B cell (primary cell): ENCODE measurements around the gene DDX39B. TPM values are rescaled to one million over a fixed set of nuclear protein-coding genes. Genes with fewer than 3 reads are reported as not detected.
"Not testable (repeated sequence)": the region's sequence is repeated elsewhere in the genome, so short reads cannot be mapped to it uniquely, and the experiment has no call there.

Experiments
- ATAC-seq: fragments of 200-7000 bp; cut with Tn5 transposase; one replicate; pipeline ENCODE4 v1.10.0; 2021; ENCODE audit warnings: low read depth, mild to moderate bottlenecking, moderate number of reproducible peaks, moderate library complexity
- CTCF ChIA-PET: fragments of 350-600 bp; sonication (Branson Sonifier 250); formaldehyde crosslinking; loops from one replicate; lab custom pipeline; 2021; ENCODE audit warnings: antibody characterized with exemption, inconsistent platforms; lab: Charles Lee
- POLR2A ChIA-PET: fragments of 350-600 bp; sonication (Branson Sonifier 250); formaldehyde crosslinking; loops from one replicate; lab custom pipeline; 2021; ENCODE audit warnings: antibody characterized with exemption; lab: Charles Lee
- DNase-seq: peaks from one replicate; pipeline ENCODE4 v3.0.0; 2013
- H2AFZ ChIP-seq: 2 replicates; pipeline ENCODE4 v1.6.1; 2012; ENCODE audit warnings: mild to moderate bottlenecking, low read depth, low read length; ENCODE audit not compliant: insufficient read depth, poor library complexity, severe bottlenecking
- H3K27ac ChIP-seq, 2 donors: 1 replicate in 1 of 2; 2 replicates in 1 of 2; pipeline ENCODE4 v1.5.1; 2012 to 2013; ENCODE audit warnings: low read length in 2 of 2, mild to moderate bottlenecking in 2 of 2, moderate library complexity in 1 of 2
- H3K27me3 ChIP-seq, 4 experiments: fragments of 200-600 bp in 1 of 4; sonication (generic) in 1 of 4; replicated peaks in 1 of 4; 1 replicate in 2 of 4; 2 replicates in 2 of 4; pipeline versions ENCODE4 v1.6.1 to v1.7.0; 2013 to 2016; ENCODE audit warnings: low read length in 3 of 4, mild to moderate bottlenecking in 2 of 4, mixed read lengths in 1 of 4, moderate library complexity in 1 of 4; ENCODE audit not compliant: insufficient read depth in 4 of 4, control insufficient read depth in 3 of 4; ENCODE audit errors: control extremely low read depth in 1 of 4
- H3K36me3 ChIP-seq, 2 experiments: replicated peaks in 1 of 2; 1 replicate in 1 of 2; 2 replicates in 1 of 2; pipeline versions ENCODE4 v1.6.1 to v1.7.1; 2013; ENCODE audit warnings: low read length in 1 of 2; ENCODE audit not compliant: insufficient read depth in 2 of 2, control insufficient read depth in 1 of 2; ENCODE audit errors: control extremely low read depth in 1 of 2, extremely low read depth in 1 of 2
- H3K4me1 ChIP-seq, 2 donors: fragments of 200-600 bp in 1 of 2; sonication (generic) in 1 of 2; 1 replicate in 1 of 2; 2 replicates in 1 of 2; pipeline versions ENCODE4 v1.5.1 to v1.6.1; 2013 to 2017; ENCODE audit warnings: low read length in 2 of 2; ENCODE audit not compliant: control insufficient read depth in 2 of 2, insufficient read depth in 2 of 2
- H3K4me2 ChIP-seq: replicated peaks from 2 replicates; pipeline ENCODE3; 2012; ENCODE audit warnings: mild to moderate bottlenecking, low read depth, low read length; ENCODE audit not compliant: poor library complexity, severe bottlenecking
- H3K4me3 ChIP-seq, 5 experiments: fragments of 200-600 bp in 1 of 5; sonication (generic) in 1 of 5; 1 replicate in 3 of 5; 2 replicates in 2 of 5; pipeline versions ENCODE4 v1.5.1 to v1.7.0; 2011 to 2016; ENCODE audit warnings: low read length in 4 of 5, mild to moderate bottlenecking in 4 of 5, low read depth in 2 of 5, control low read depth in 1 of 5, moderate library complexity in 1 of 5; ENCODE audit not compliant: insufficient read depth in 1 of 5; ENCODE audit errors: control extremely low read depth in 1 of 5, extremely low read depth in 1 of 5
- H3K79me2 ChIP-seq: fragments of 200-600 bp; sonication (generic); one replicate; pipeline ENCODE4 v1.6.0; 2016; ENCODE audit warnings: low read length; ENCODE audit not compliant: control insufficient read depth, insufficient read depth
- H3K9ac ChIP-seq: fragments of 200-600 bp; sonication (generic); 2 replicates; pipeline ENCODE4 v1.6.1; 2017; ENCODE audit warnings: mild to moderate bottlenecking, low read length, moderate library complexity
- H3K9me3 ChIP-seq, 3 donors: one replicate each; pipeline versions ENCODE4 v1.6.1 to v1.7.1; 2013; ENCODE audit warnings: low read length in 2 of 3; ENCODE audit not compliant: control insufficient read depth in 2 of 3, insufficient read depth in 1 of 3; ENCODE audit errors: control extremely low read depth in 1 of 3
- H4K20me1 ChIP-seq: 2 replicates; pipeline ENCODE4 v1.6.0; 2012; ENCODE audit warnings: mild to moderate bottlenecking, low read length; ENCODE audit not compliant: insufficient read depth, control insufficient read depth, poor library complexity, severe bottlenecking
- H3K27ac Mint-ChIP-seq: one replicate; pipeline ENCODE4 v1.8.0; 2021; ENCODE audit warnings: mixed read lengths
- H3K27me3 Mint-ChIP-seq: one replicate; pipeline ENCODE4 v1.8.0; 2021; ENCODE audit warnings: mixed read lengths
- H3K4me1 Mint-ChIP-seq: one replicate; pipeline ENCODE4 v1.8.0; 2021; ENCODE audit warnings: mixed read lengths
- H3K4me3 Mint-ChIP-seq: one replicate; pipeline ENCODE4 v1.8.0; 2021; ENCODE audit warnings: mixed read lengths
- H3K9me3 Mint-ChIP-seq: one replicate; pipeline ENCODE4 v1.8.0; 2022; ENCODE audit warnings: mixed read lengths; ENCODE audit not compliant: insufficient read depth
- EZH2 ChIP-seq: IDR thresholded peaks from 2 replicates; pipeline ENCODE4 v1.6.1; 2012; ENCODE audit warnings: borderline replicate concordance, low read depth, mild to moderate bottlenecking, moderate library complexity, low read length; ENCODE audit not compliant: insufficient read depth, poor library complexity, severe bottlenecking
- WGBS: methylation state at CpG from one replicate; pipeline ENCODE4 v1.1.5; 2013; ENCODE audit warnings: missing lambda C conversion rate; ENCODE audit not compliant: insufficient coverage; 5-methylcytosine and 5-hydroxymethylcytosine counted together
- intact Hi-C: fragments of 100-400 bp; cut with micrococcal nuclease; formaldehyde crosslinking; loops from one replicate; pipeline ENCODE4 v1.10.0; 2022
- polyA plus RNA-seq: library from polyadenylated mRNA; depleted of rRNA; stranded (reverse); fragments of >200 nt; gene quantifications from 2 replicates; pipeline ENCODE4 v1.2.3, GENCODE V29; 2012
- total RNA-seq, 2 donors: library from RNA; stranded (reverse); fragments of 120-200 nt in 1 of 2; gene quantifications; 1 replicate in 1 of 2; 2 replicates in 1 of 2; pipeline versions ENCODE4 v1.2.3 to v1.2.4, GENCODE V29; 2013 to 2022
- TF ChIP-seq, protein P1 (sequence below): fragments of 200-600 bp; IDR thresholded peaks from one replicate; pipeline ENCODE4 v1.8.0; 2022; ENCODE audit warnings: antibody characterized with exemption, mild to moderate bottlenecking

The DDX39B gene
- total and polyA plus RNA-seq, 2 donors (not counting 1 experiment from before 2014, with no cell fraction given), result 576 to 838 TPM

DNA sequence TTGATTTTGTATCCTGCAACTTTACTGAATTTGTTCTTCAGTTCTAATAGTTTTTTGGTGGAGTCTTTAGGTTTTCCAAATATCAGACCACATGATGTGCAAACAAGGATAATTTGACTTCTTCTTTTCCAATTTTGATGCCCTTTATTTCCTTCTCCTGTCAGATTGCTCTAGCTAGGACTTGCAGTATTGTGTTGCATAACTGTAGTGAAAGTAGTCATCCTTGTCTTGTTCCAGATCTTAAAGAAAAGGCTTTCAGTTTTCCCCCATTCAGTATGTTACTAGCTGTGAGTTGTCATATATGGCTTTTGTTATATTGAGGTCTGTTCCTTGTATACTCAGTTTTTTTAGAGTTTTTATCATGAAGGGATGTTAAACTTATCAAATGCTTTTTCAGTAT lies 39.2 kb downstream of the DDX39B start:
- H3K9me3 Mint-ChIP-seq, result no peaks in the 10 kb centered on the region
- no peak for DNase-seq
- Histone ChIP-seq H3K79me2 (peaks cover 86% of the 10 kb centered on the region), H3K27me3 (no peaks in the 10 kb centered on the region), H3K9ac (no peak overlapping the region), H3K36me3 (peaks cover 0 to 23% of the 10 kb centered on the region in 2 experiments), H3K9me3 (no peaks in the 10 kb centered on the region), H3K27ac (no peak overlapping the region), H3K4me2 (no peak overlapping the region), H3K4me1 (peaks cover 10 to 12% of the 10 kb centered on the region in 2 donors), H4K20me1 (peaks cover 79% of the 10 kb centered on the region), H2AFZ (no peak overlapping the region), H3K4me3 (no peak overlapping the region)
- POLR2A ChIA-PET, result no interaction called here
- TF ChIP-seq EZH2, result no peak
- TF ChIP-seq, protein P1, sequence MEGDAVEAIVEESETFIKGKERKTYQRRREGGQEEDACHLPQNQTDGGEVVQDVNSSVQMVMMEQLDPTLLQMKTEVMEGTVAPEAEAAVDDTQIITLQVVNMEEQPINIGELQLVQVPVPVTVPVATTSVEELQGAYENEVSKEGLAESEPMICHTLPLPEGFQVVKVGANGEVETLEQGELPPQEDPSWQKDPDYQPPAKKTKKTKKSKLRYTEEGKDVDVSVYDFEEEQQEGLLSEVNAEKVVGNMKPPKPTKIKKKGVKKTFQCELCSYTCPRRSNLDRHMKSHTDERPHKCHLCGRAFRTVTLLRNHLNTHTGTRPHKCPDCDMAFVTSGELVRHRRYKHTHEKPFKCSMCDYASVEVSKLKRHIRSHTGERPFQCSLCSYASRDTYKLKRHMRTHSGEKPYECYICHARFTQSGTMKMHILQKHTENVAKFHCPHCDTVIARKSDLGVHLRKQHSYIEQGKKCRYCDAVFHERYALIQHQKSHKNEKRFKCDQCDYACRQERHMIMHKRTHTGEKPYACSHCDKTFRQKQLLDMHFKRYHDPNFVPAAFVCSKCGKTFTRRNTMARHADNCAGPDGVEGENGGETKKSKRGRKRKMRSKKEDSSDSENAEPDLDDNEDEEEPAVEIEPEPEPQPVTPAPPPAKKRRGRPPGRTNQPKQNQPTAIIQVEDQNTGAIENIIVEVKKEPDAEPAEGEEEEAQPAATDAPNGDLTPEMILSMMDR, result no peak
- CTCF ChIA-PET, result interaction anchor here (1.2 kb wide), 1 partner anchor 10 kb away, joined by 3 read pairs; no protein-coding TSS in a partner anchor
- H3K4me3 Mint-ChIP-seq, result no peak overlapping the region
- ATAC-seq, result no peak
- intact Hi-C loops, result no loop called here
- H3K4me1 Mint-ChIP-seq, result peaks cover 49% of the 10 kb centered on the region
- no peak overlapping the region for H3K27ac Mint-ChIP-seq
- no peaks in the 10 kb centered on the region for H3K27me3 Mint-ChIP-seq

DNA sequence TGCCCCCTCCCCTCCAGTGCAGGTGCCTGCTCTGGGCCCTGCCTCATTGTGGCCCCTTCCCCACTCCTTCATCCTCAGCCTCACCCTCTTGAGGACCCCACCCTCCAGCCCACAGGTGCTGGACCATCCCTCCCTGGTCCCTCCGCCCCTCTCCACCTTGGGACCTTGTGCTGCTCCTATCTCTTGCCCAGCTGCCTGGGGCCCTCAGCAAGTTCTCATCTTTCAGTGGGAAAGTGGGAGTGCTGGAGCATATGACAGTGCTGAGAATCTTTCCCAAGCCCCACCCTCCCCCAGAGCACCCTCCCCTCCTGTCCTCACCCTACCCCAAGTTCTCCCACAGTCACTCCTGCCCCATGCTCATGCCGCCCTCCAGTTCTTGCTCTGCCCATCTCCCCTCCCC lies 42.2 kb downstream of the DDX39B start:
- CTCF ChIA-PET, H2AFZ ChIP-seq, DNase-seq, H3K9me3 ChIP-seq, H3K36me3 ChIP-seq, H3K4me3 ChIP-seq, H3K9ac ChIP-seq, POLR2A ChIA-PET, H3K9me3 Mint-ChIP-seq, H3K27me3 ChIP-seq, H3K4me2 ChIP-seq, H3K27ac Mint-ChIP-seq, H3K27me3 Mint-ChIP-seq, H3K27ac ChIP-seq, ATAC-seq: not testable (repeated sequence)
- H3K4me3 Mint-ChIP-seq, result peak overlapping the region; percentile 83
- peaks cover 33 to 37% of the 10 kb centered on the region in 2 donors for H3K4me1 ChIP-seq
- intact Hi-C loops, result loop anchor here (10.0 kb wide), 2 partner anchors 365 to 695 kb away; partner anchors contain the start of genes GPSM3, NEU1 and PBX2
- H3K79me2 ChIP-seq, result peaks cover 93% of the 10 kb centered on the region
- peaks cover 57% of the 10 kb centered on the region for H4K20me1 ChIP-seq
- WGBS, result no CpG with 5 or more reads among the region's 2 CpGs
- peaks cover 66% of the 10 kb centered on the region for H3K4me1 Mint-ChIP-seq
